Measurements from ENCODE around the gene VASH1.

DNA sequence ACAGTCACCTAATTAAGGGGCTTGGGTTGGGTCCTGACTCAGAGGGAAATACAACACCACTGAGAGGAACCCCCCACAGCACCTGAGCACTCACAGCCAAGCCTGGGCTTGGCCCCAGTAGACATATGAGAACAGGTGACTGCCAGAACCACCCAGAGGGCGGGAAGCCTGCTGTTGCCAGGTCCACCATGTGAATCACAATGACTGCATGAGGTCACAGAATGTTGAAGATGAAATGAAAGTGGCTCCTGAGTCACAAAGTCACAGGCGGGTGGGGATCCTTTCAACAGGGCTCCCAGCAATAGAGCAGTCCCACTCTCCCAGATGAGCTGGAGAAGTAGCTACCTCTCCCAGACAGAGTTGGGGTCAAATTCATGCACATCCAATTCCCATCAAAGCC lies 64.9 kb downstream of the VASH1 start, which contains the start of gene LRRC74A:
- TF ChIP-seq, protein P1, sequence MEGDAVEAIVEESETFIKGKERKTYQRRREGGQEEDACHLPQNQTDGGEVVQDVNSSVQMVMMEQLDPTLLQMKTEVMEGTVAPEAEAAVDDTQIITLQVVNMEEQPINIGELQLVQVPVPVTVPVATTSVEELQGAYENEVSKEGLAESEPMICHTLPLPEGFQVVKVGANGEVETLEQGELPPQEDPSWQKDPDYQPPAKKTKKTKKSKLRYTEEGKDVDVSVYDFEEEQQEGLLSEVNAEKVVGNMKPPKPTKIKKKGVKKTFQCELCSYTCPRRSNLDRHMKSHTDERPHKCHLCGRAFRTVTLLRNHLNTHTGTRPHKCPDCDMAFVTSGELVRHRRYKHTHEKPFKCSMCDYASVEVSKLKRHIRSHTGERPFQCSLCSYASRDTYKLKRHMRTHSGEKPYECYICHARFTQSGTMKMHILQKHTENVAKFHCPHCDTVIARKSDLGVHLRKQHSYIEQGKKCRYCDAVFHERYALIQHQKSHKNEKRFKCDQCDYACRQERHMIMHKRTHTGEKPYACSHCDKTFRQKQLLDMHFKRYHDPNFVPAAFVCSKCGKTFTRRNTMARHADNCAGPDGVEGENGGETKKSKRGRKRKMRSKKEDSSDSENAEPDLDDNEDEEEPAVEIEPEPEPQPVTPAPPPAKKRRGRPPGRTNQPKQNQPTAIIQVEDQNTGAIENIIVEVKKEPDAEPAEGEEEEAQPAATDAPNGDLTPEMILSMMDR (IDR thresholded peaks at IDR 0.05): no peak
- TF ChIP-seq POLR2AphosphoS5 (IDR thresholded peaks at IDR 0.05; ENCODE audit: low read depth, low read length): no peak
